Body of pancreas (tissue), 4 donors: ENCODE measurements around the gene UTF1. TPM values are rescaled to one million over a fixed set of nuclear protein-coding genes. Genes with fewer than 3 reads are reported as not detected.

Source experiments
- ATAC-seq: fragments of 150-250 bp; one replicate; pipeline ENCODE4 v1.9.1; 2016
- DNase-seq, 4 donors: peaks; one replicate each; pipeline ENCODE4 v3.0.0-alpha.2; 2019
- H3K27ac ChIP-seq, 4 donors: fragments of 200-600 bp; sonication (generic); 1 replicate in 3 of 4; 2 replicates in 1 of 4; pipeline versions ENCODE4 v1.5.1 to v1.6.1; 2016 to 2019; ENCODE audit warnings: mild to moderate bottlenecking in 1 of 4, mixed read lengths in 1 of 4, moderate library complexity in 1 of 4
- H3K27me3 ChIP-seq, 2 donors: fragments of 200-600 bp; sonication (generic); one replicate each; pipeline ENCODE4 v1.6.0; 2016; ENCODE audit warnings: mild to moderate bottlenecking in 1 of 2
- H3K36me3 ChIP-seq, 2 donors: fragments of 200-600 bp; sonication (generic); replicated peaks in 1 of 2; 2 replicates each; pipeline ENCODE4 v1.5.1; 2016; ENCODE audit warnings: low read depth in 2 of 2; ENCODE audit not compliant: insufficient read depth in 1 of 2
- H3K4me1 ChIP-seq: fragments of 200-600 bp; sonication (generic); one replicate; pipeline ENCODE4 v1.6.0; 2016
- H3K4me3 ChIP-seq, 2 donors: fragments of 200-600 bp; sonication (generic); 1 replicate in 1 of 2; 2 replicates in 1 of 2; pipeline ENCODE4 v1.5.1; 2016 to 2019
- H3K9me3 ChIP-seq, 3 donors: fragments of 200-600 bp; sonication (generic); 1 replicate in 2 of 3; 2 replicates in 1 of 3; pipeline ENCODE4 v1.5.1; 2016
- CTCF ChIP-seq, 7 experiments: fragments of 450-650 bp in 4 of 7; fragments of 200-600 bp in 3 of 7; sonication (generic) in 3 of 7; IDR thresholded peaks; one replicate each; pipeline ENCODE4 v1.5.1; 2016 to 2019; ENCODE audit warnings: antibody characterized with exemption in 7 of 7
- POLR2A ChIP-seq, 3 donors: fragments of 450-650 bp; IDR thresholded peaks; one replicate each; pipeline ENCODE4 v1.6.1; 2016; ENCODE audit warnings: antibody characterized with exemption in 3 of 3, mild to moderate bottlenecking in 2 of 3
- whole genome bisulfite sequencing, 2 donors: methylation state at CpG; one replicate each; pipeline ENCODE4 v1.1.5; 2017; 5-methylcytosine and 5-hydroxymethylcytosine counted together
- intact Hi-C: fragments of 100-400 bp; cut with DNase I; formaldehyde crosslinking; loops from one replicate; pipeline ENCODE4 v1.15.1; 2023
- total RNA-seq, 2 donors: library from RNA; depleted of rRNA; stranded (reverse); fragments of >200 nt; gene quantifications; one replicate each; pipeline ENCODE4 v1.1.0, GENCODE V29; 2016

UTF1 gene
- total RNA-seq, 2 donors from 2014 or later: not detected

GRCh38 chr10:133251388-133252222 lies 21.6 kb downstream of the UTF1 start:
- intact Hi-C loops: no loop called here
- Histone ChIP-seq H3K27ac (no peak overlapping the region), H3K4me3 (no peak overlapping the region), H3K36me3 (no peaks in the 10 kb centered on the region), H3K9me3 (no peaks in the 10 kb centered on the region), H3K27me3 (no peaks in the 10 kb centered on the region), H3K4me1 (peaks cover 6% of the 10 kb centered on the region)
- TF ChIP-seq CTCF (IDR thresholded peaks at IDR 0.05) (no peak), POLR2A (IDR thresholded peaks at IDR 0.05) (no peak)
- ATAC-seq (no peak), DNase-seq (no peak)
- 22 to 52% methylated on average over 11 to 23 of the region's 28 CpGs for WGBS, 2 donors

- H3K9me3 ChIP-seq: no peaks in the 10 kb centered on the region
- H3K4me3 ChIP-seq: no peak overlapping the region
- no peaks in the 10 kb centered on the region for H3K36me3 ChIP-seq
- DNase-seq (no peak), ATAC-seq (no peak)
- no peak overlapping the region for H3K27ac ChIP-seq
- intact Hi-C loops: no loop called here
- H3K27me3 ChIP-seq: no peaks in the 10 kb centered on the region
- 42 to 64% methylated on average over 4 to 9 of the region's 12 CpGs for WGBS, 2 donors
- TF ChIP-seq POLR2A (IDR thresholded peaks at IDR 0.05): no peak
- TF ChIP-seq CTCF (IDR thresholded peaks at IDR 0.05): no peak
- H3K4me1 ChIP-seq: peaks cover 8% of the 10 kb centered on the region
Observed at GRCh38 chr10:133252223-133252552, 22.2 kb downstream of the UTF1 start.

- Histone ChIP-seq H3K27me3 (no peaks in the 10 kb centered on the region), H3K36me3 (no peaks in the 10 kb centered on the region), H3K27ac (no peak overlapping the region), H3K4me3 (no peak overlapping the region), H3K4me1 (peaks cover 21% of the 10 kb centered on the region), H3K9me3 (no peaks in the 10 kb centered on the region)
- ATAC-seq (no peak), DNase-seq (no peak)
- intact Hi-C loops: no loop called here
- WGBS, 2 donors: 81 to 90% methylated on average over 22 of the region's 22 CpGs
- TF ChIP-seq POLR2A (IDR thresholded peaks at IDR 0.05) (no peak), CTCF (IDR thresholded peaks at IDR 0.05) (no peak)
Observed at GRCh38 chr10:133253361-133253955, 23.4 kb downstream of the UTF1 start.

GRCh38 chr10:133254421-133255120 lies 24.6 kb downstream of the UTF1 start:
- H3K27ac ChIP-seq: no peak overlapping the region
- no peak overlapping the region for H3K4me3 ChIP-seq
- intact Hi-C loops: no loop called here
- DNase-seq (no peak), ATAC-seq (no peak)
- no peaks in the 10 kb centered on the region for H3K9me3 ChIP-seq
- WGBS, 2 donors: 30 to 41% methylated on average over 11 to 13 of the region's 13 CpGs
- no peaks in the 10 kb centered on the region for H3K36me3 ChIP-seq
- TF ChIP-seq CTCF (IDR thresholded peaks at IDR 0.05) (no peak), POLR2A (IDR thresholded peaks at IDR 0.05) (no peak)
- H3K27me3 ChIP-seq: no peaks in the 10 kb centered on the region
- H3K4me1 ChIP-seq: peaks cover 27% of the 10 kb centered on the region
